SK-N-SH (cell line): ENCODE data around the gene PLP2. TPM values are rescaled to one million over a fixed set of nuclear protein-coding genes. Genes with fewer than 3 reads are reported as not detected.
A peak's percentile ranks its signal among the peaks of the same experiment; 100 is the strongest.
"Not testable (repeated sequence)": the region's sequence is repeated elsewhere in the genome, so short reads cannot be mapped to it uniquely, and the experiment has no call there.

Experiments
- CTCF ChIA-PET: fragments of 300-600, 350-600 bp; formaldehyde crosslinking; extraction: SDS; loops from one replicate; lab custom pipeline; 2021; lab: Yijun Ruan, JAX
- POLR2A ChIA-PET: fragments of 350-600 bp; sonication (Branson Sonifier 250); formaldehyde crosslinking; extraction: SDS; loops from one replicate; lab custom pipeline; 2020; ENCODE audit warnings: antibody characterized with exemption, inconsistent platforms; lab: Yijun Ruan, JAX
- DNase-seq: peaks from one replicate; pipeline ENCODE4 v3.0.0; 2012
- H2AFZ ChIP-seq: fragments of 200-600 bp; sonication (generic); 2 replicates; pipeline ENCODE4 v1.8.1; 2016; ENCODE audit warnings: antibody characterized with exemption, mild to moderate bottlenecking, low read depth
- H3F3A ChIP-seq: fragments of 200-600 bp; sonication (generic); replicated peaks from 2 replicates; pipeline ENCODE3; 2016; ENCODE audit warnings: antibody characterized with exemption, mild to moderate bottlenecking; ENCODE audit not compliant: insufficient read depth
- H3K27ac ChIP-seq, 2 experiments: fragments of 200-500 bp in 1 of 2; fragments of 200-600 bp in 1 of 2; sonication (Bioruptor generic) in 1 of 2; sonication (generic), shearing (Covaris generic) in 1 of 2; 2 replicates each; pipeline versions ENCODE4 v1.5.1 to v1.6.1; 2014 to 2016; ENCODE audit warnings: low read depth in 2 of 2, inconsistent platforms in 1 of 2, low read length in 1 of 2, mild to moderate bottlenecking in 1 of 2, mixed read lengths in 1 of 2
- H3K27me3 ChIP-seq: fragments of 200-600 bp; sonication (generic), shearing (Covaris generic); 2 replicates; pipeline ENCODE4 v1.6.1; 2016; ENCODE audit warnings: mixed run types; ENCODE audit not compliant: insufficient read depth
- H3K36me3 ChIP-seq, 2 experiments: fragments of 200-500 bp in 1 of 2; fragments of 200-600 bp in 1 of 2; sonication (Bioruptor generic) in 1 of 2; sonication (generic) in 1 of 2; replicated peaks in 1 of 2; 2 replicates each; pipeline versions ENCODE3 to v1.5.1; 2014 to 2016; ENCODE audit warnings: low read length in 1 of 2, mild to moderate bottlenecking in 1 of 2; ENCODE audit not compliant: insufficient read depth in 2 of 2, control insufficient read depth in 1 of 2
- H3K4me1 ChIP-seq, 2 experiments: fragments of 200-500 bp in 1 of 2; fragments of 200-600 bp in 1 of 2; sonication (Bioruptor generic) in 1 of 2; sonication (generic), shearing (Covaris generic) in 1 of 2; 2 replicates each; pipeline versions ENCODE4 v1.5.1 to v1.6.1; 2014 to 2016; ENCODE audit warnings: low read depth in 1 of 2, low read length in 1 of 2, mixed run types in 1 of 2; ENCODE audit not compliant: insufficient read depth in 2 of 2, control insufficient read depth in 1 of 2
- H3K4me2 ChIP-seq: fragments of 200-600 bp; sonication (generic), shearing (Covaris generic); 2 replicates; pipeline ENCODE4 v1.6.1; 2017; ENCODE audit warnings: mixed run types
- H3K4me3 ChIP-seq, 2 experiments: fragments of 200-500 bp in 1 of 2; fragments of 200-600 bp in 1 of 2; sonication (Bioruptor generic) in 1 of 2; sonication (generic), shearing (Covaris generic) in 1 of 2; 2 replicates each; pipeline versions ENCODE4 v1.5.1 to v1.8.1; 2014 to 2016; ENCODE audit warnings: low read depth in 2 of 2, inconsistent platforms in 1 of 2, low read length in 1 of 2, mild to moderate bottlenecking in 1 of 2, mixed read lengths in 1 of 2, moderate library complexity in 1 of 2
- H3K79me2 ChIP-seq: fragments of 200-600 bp; sonication (generic); 2 replicates; pipeline ENCODE4 v1.8.1; 2017; ENCODE audit warnings: mild to moderate bottlenecking; ENCODE audit not compliant: insufficient read depth
- H3K9ac ChIP-seq: fragments of 200-600 bp; sonication (generic); 2 replicates; pipeline ENCODE4 v1.6.1; 2017; ENCODE audit warnings: mixed run types
- H3K9me2 ChIP-seq: fragments of 200-600 bp; sonication (generic); 2 replicates; pipeline ENCODE4 v1.6.1; 2017; ENCODE audit warnings: mixed run types
- H3K9me3 ChIP-seq: fragments of 200-600 bp; sonication (generic); 2 replicates; pipeline ENCODE4 v1.6.1; 2017; ENCODE audit warnings: mixed run types, mild to moderate bottlenecking, moderate library complexity
- H4K20me1 ChIP-seq: fragments of 200-600 bp; sonication (generic); 2 replicates; pipeline ENCODE4 v1.6.1; 2017; ENCODE audit warnings: mild to moderate bottlenecking, mixed run types; ENCODE audit not compliant: insufficient read depth
- EZH2phosphoT487 ChIP-seq: fragments of 200-600 bp; sonication (generic); IDR thresholded peaks from 2 replicates; pipeline ENCODE4 v1.6.1; 2017; ENCODE audit warnings: low read depth, mixed run types, mild to moderate bottlenecking, antibody characterized with exemption, moderate library complexity, borderline replicate concordance
- FOSL2 ChIP-seq: IDR thresholded peaks from 2 replicates; pipeline ENCODE4 v1.4.0; 2012; ENCODE audit warnings: low read depth, mild to moderate bottlenecking, moderate library complexity, borderline replicate concordance
- GABPA ChIP-seq: IDR thresholded peaks from 2 replicates; pipeline ENCODE4 v1.4.0; 2012; ENCODE audit warnings: low read depth, mild to moderate bottlenecking
- GATA2 ChIP-seq: sonication (generic); formaldehyde crosslinking; IDR thresholded peaks from 2 replicates; pipeline ENCODE4 v1.5.0; 2020; ENCODE audit warnings: mild to moderate bottlenecking, missing genetic modification reagents
- MEF2A ChIP-seq: IDR thresholded peaks from 2 replicates; pipeline ENCODE4 v1.4.0; 2012; ENCODE audit warnings: low read depth, borderline replicate concordance
- RAD21 ChIP-seq: IDR thresholded peaks from 2 replicates; pipeline ENCODE4 v1.6.1; 2012; ENCODE audit warnings: mild to moderate bottlenecking, low read length
- RXRA ChIP-seq: IDR thresholded peaks from 2 replicates; pipeline ENCODE4 v1.4.0; 2012; ENCODE audit warnings: low read depth, mild to moderate bottlenecking, borderline replicate concordance
- TAF1 ChIP-seq: IDR thresholded peaks from 2 replicates; pipeline ENCODE4 v1.6.1; 2012; ENCODE audit warnings: low read depth, mild to moderate bottlenecking, low read length, moderate library complexity, borderline replicate concordance
- TCF12 ChIP-seq: IDR thresholded peaks from 2 replicates; pipeline ENCODE4 v1.4.0; 2012
- YY1 ChIP-seq: IDR thresholded peaks from 2 replicates; pipeline ENCODE4 v1.4.0; 2012; ENCODE audit warnings: low read depth, mild to moderate bottlenecking
- WGBS: methylation state at CpG from one replicate; pipeline ENCODE4 v1.1.6; 2017; ENCODE audit warnings: low lambda C conversion rate; 5-methylcytosine and 5-hydroxymethylcytosine counted together
- polyA plus RNA-seq, 3 experiments: library from polyadenylated mRNA; depleted of rRNA; stranded (reverse); fragments of >200 nt; gene quantifications; 2 replicates each; pipeline ENCODE4 v1.2.3, GENCODE V29; 2012
- TF ChIP-seq, protein P1 (sequence below): fragments of 200-600 bp; sonication (generic); IDR thresholded peaks from 2 replicates; pipeline ENCODE4 v1.6.1; 2017; ENCODE audit warnings: antibody characterized with exemption, mild to moderate bottlenecking, moderate library complexity
- TF ChIP-seq, protein P2 (sequence below): IDR thresholded peaks from 2 replicates; pipeline ENCODE4 v1.4.0; 2012; ENCODE audit warnings: low read depth, borderline replicate concordance
- TF ChIP-seq, protein P3 (sequence below): IDR thresholded peaks from 2 replicates; pipeline ENCODE4 v1.4.0; 2012; ENCODE audit warnings: low read depth
- TF ChIP-seq, protein P4 (sequence below): IDR thresholded peaks from 2 replicates; pipeline ENCODE4 v1.4.0; 2012; ENCODE audit warnings: low read depth, borderline replicate concordance
- TF ChIP-seq, protein P5 (sequence below): IDR thresholded peaks from 2 replicates; pipeline ENCODE4; 2012

Gene PLP2
- polyA plus RNA-seq, 1 of the 3 experiments (the other 2 are of a cell fraction) = 146 TPM

DNA sequence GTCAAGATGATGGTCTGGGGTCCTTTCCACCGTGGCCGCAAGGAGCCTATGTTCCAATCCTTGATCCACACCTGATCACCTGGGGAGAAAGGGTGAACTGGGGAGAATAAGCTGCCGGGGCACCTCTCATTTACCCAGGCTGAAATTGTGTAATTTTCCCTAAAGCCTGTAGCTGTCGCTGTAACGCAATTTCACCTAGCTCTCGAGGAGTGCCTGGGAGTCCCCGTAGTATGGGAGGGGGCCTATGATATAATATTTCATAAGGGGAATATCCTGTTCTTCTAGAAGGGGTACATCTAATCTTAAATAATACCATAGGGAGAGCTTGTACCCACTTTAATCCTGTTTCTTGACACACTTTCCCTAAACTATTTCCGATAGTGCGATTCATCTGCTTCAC is 29.4 kb upstream of the PLP2 start:
- CTCF ChIA-PET, H3K9me3 ChIP-seq, H4K20me1 ChIP-seq, H3K4me1 ChIP-seq, H3K79me2 ChIP-seq, POLR2A ChIA-PET, H2AFZ ChIP-seq, H3K9ac ChIP-seq, H3F3A ChIP-seq, H3K4me2 ChIP-seq, H3K9me2 ChIP-seq, H3K27ac ChIP-seq, H3K36me3 ChIP-seq, DNase-seq, H3K4me3 ChIP-seq: not testable (repeated sequence)
- H3K27me3 ChIP-seq = peaks cover 13% of the 10 kb centered on the region
- 0 out of 2 replicates have a peak, but pooled peaks have one; percentile 12 for TF ChIP-seq RAD21
- TF ChIP-seq, protein P1, sequence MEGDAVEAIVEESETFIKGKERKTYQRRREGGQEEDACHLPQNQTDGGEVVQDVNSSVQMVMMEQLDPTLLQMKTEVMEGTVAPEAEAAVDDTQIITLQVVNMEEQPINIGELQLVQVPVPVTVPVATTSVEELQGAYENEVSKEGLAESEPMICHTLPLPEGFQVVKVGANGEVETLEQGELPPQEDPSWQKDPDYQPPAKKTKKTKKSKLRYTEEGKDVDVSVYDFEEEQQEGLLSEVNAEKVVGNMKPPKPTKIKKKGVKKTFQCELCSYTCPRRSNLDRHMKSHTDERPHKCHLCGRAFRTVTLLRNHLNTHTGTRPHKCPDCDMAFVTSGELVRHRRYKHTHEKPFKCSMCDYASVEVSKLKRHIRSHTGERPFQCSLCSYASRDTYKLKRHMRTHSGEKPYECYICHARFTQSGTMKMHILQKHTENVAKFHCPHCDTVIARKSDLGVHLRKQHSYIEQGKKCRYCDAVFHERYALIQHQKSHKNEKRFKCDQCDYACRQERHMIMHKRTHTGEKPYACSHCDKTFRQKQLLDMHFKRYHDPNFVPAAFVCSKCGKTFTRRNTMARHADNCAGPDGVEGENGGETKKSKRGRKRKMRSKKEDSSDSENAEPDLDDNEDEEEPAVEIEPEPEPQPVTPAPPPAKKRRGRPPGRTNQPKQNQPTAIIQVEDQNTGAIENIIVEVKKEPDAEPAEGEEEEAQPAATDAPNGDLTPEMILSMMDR = peak; percentile 34
- 42% methylated on average over 9 of the region's 9 CpGs for WGBS

DNA sequence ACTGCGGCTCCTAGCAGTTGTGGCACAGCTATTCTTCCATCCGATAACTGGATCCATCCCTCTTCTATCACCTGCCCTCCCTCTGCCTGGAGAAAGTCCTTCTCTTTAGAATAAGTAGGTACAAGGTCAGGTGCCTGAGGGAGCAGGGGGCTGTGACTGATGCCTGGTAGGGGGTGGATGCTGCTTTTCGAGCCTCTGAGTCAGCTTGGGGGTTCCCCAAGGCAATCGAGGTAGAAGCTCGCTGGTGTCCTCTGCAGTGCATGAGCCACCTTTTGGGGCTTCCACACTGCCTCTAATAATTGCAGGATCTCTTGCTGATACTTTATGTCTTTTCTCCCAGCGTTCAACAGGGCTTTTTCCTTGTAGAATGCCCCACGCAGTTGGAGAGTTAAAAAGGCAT is 28.5 kb upstream of the PLP2 start:
- CTCF ChIA-PET, POLR2A ChIA-PET: not testable (repeated sequence)
- 47% methylated on average over 6 of the region's 7 CpGs for WGBS

DNA sequence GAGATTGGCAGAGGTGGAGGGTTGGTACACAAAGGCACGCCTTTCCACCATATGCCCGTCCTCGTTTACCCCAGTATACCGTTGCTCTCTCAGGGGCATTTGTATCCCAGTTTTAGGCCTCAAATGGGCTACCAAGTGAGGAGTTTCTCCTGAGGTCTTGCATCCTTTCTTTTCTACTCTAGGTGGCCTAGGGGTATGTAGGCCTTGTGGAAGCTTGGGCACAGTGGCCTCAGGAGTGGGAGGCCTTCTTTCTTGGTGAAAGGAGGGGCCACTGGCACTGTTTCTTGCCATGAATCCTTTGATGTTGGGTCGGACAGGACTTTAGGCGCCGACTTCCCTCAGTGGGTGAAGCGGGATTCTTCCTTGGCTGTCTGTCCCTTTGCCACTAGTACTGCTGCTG is 24.4 kb upstream of the PLP2 start:
- Histone ChIP-seq H3K79me2 (no peaks in the 10 kb centered on the region), H3K9me2 (no peaks in the 10 kb centered on the region), H2AFZ (no peak overlapping the region), H3K4me3 (no peak overlapping the region), H3K27ac (no peak overlapping the region), H3K9me3 (no peaks in the 10 kb centered on the region), H3K36me3 (no peaks in the 10 kb centered on the region), H3K27me3 (peaks cover 24% of the 10 kb centered on the region), H3F3A (no peaks in the 10 kb centered on the region), H3K9ac (no peak overlapping the region), H3K4me1 (no peaks in the 10 kb centered on the region), H4K20me1 (no peaks in the 10 kb centered on the region), H3K4me2 (no peak overlapping the region)
- ChIA-PET CTCF (no interaction called here), POLR2A (no interaction called here)
- DNase-seq = no peak
- 60% methylated on average over 4 of the region's 8 CpGs for WGBS
- TF ChIP-seq RXRA = no peak
- TF ChIP-seq, protein P2, sequence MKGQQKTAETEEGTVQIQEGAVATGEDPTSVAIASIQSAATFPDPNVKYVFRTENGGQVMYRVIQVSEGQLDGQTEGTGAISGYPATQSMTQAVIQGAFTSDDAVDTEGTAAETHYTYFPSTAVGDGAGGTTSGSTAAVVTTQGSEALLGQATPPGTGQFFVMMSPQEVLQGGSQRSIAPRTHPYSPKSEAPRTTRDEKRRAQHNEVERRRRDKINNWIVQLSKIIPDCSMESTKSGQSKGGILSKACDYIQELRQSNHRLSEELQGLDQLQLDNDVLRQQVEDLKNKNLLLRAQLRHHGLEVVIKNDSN = no peak
- no peak for TF ChIP-seq MEF2A
- TF ChIP-seq TAF1 = no peak
- TF ChIP-seq, protein P3, sequence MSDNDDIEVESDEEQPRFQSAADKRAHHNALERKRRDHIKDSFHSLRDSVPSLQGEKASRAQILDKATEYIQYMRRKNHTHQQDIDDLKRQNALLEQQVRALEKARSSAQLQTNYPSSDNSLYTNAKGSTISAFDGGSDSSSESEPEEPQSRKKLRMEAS = no peak
- no peak for TF ChIP-seq YY1
- TF ChIP-seq TCF12 = no peak
- no peak for TF ChIP-seq FOSL2
- TF ChIP-seq, protein P4, sequence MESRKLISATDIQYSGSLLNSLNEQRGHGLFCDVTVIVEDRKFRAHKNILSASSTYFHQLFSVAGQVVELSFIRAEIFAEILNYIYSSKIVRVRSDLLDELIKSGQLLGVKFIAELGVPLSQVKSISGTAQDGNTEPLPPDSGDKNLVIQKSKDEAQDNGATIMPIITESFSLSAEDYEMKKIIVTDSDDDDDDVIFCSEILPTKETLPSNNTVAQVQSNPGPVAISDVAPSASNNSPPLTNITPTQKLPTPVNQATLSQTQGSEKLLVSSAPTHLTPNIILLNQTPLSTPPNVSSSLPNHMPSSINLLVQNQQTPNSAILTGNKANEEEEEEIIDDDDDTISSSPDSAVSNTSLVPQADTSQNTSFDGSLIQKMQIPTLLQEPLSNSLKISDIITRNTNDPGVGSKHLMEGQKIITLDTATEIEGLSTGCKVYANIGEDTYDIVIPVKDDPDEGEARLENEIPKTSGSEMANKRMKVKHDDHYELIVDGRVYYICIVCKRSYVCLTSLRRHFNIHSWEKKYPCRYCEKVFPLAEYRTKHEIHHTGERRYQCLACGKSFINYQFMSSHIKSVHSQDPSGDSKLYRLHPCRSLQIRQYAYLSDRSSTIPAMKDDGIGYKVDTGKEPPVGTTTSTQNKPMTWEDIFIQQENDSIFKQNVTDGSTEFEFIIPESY = no peak
- TF ChIP-seq GABPA = no peak
- TF ChIP-seq, protein P5, sequence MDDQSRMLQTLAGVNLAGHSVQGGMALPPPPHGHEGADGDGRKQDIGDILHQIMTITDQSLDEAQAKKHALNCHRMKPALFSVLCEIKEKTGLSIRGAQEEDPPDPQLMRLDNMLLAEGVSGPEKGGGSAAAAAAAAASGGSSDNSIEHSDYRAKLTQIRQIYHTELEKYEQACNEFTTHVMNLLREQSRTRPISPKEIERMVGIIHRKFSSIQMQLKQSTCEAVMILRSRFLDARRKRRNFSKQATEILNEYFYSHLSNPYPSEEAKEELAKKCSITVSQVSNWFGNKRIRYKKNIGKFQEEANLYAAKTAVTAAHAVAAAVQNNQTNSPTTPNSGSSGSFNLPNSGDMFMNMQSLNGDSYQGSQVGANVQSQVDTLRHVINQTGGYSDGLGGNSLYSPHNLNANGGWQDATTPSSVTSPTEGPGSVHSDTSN = no peak
- no peak for TF ChIP-seq GATA2 (CRISPR knock-in tag)
- TF ChIP-seq EZH2phosphoT487 = no peak

More for the DNA sequence above, 28.5 kb upstream of the PLP2 start:
- H3K36me3 ChIP-seq, H3K4me1 ChIP-seq, H3F3A ChIP-seq, H2AFZ ChIP-seq, H3K4me3 ChIP-seq, H3K9ac ChIP-seq, H4K20me1 ChIP-seq, H3K79me2 ChIP-seq, H3K9me2 ChIP-seq, H3K9me3 ChIP-seq, DNase-seq, H3K27ac ChIP-seq, H3K4me2 ChIP-seq: not testable (repeated sequence)
- H3K27me3 ChIP-seq = peaks cover 14% of the 10 kb centered on the region
